Stimulated activated CD8-positive, alpha-beta memory T cell treated with anti-CD3 and anti-CD28 coated beads, Interleukin-7, amount 100 ng/mL, for 24 hours (primary cell): ENCODE data around the gene EDNRB.
"Not testable (repeated sequence)": the region's sequence is repeated elsewhere in the genome, so short reads cannot be mapped to it uniquely, and the experiment has no call there.

Experiments used
- DNase-seq: peaks from one replicate; pipeline ENCODE4 v3.0.0-alpha.2; 2020; ENCODE audit warnings: low read depth

EDNRB gene

DNA sequence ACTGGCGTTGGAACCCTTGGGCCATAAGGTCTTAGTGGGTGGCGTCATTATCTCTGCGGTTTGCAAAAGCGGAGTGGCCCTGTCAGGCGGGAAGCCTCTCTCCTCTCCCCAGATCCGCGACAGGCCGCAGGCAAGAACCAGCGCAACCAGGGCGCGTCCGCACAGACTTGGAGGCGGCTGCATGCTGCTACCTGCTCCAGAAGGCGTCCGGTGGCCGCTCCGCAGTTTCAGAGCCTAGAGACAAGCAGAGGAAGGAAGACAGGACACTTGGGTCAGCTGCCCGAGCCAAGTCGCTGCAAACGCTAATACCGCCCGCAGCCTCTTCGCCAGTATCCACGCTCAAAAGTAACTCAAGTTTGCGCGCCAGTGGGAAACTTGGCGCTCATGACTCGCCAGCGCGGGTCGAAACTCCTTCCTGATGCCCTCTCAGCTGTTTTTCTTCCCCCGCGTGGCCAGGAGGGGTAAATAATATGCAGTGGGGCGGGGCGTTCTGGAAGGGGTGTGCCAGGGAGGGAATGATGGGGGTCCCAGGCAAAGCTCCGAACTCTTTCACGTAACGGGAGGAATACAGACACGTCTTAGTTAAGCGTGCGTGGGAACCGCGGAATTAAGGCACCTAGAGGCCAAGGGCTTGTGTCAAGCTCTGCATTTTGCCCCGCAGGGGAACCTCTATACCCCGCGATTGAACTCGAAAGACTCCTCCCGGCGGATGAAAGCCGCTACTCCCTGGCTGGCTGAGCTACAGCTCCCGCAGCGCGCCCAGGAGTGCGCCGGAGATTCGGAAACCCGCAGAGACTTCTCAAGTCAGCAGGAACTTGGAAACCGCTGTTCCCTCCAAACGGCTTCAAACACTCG, at the start of gene EDNRB:
Gene EDNRB (minus strand): TSS at position 441 of the 855 bp plus-strand sequence. CDS start 258 bp downstream, at position 183.
- DNase-seq = no peak

- no peak for DNase-seq
These were observed 48.0 kb upstream of the EDNRB start for GRCh38 chr13:77966671-77967070.

- DNase-seq = no peak
These were observed 34.1 kb upstream of the EDNRB start for GRCh38 chr13:77952737-77953136.

GRCh38 chr13:77952276-77952675, 33.6 kb upstream of the EDNRB start:
- DNase-seq = no peak

- DNase-seq = no peak
These were observed 27.9 kb upstream of the EDNRB start for GRCh38 chr13:77946522-77946921.

- not testable (repeated sequence) for DNase-seq
These were observed 16.4 kb upstream of the EDNRB start for GRCh38 chr13:77935063-77935462.

DNA sequence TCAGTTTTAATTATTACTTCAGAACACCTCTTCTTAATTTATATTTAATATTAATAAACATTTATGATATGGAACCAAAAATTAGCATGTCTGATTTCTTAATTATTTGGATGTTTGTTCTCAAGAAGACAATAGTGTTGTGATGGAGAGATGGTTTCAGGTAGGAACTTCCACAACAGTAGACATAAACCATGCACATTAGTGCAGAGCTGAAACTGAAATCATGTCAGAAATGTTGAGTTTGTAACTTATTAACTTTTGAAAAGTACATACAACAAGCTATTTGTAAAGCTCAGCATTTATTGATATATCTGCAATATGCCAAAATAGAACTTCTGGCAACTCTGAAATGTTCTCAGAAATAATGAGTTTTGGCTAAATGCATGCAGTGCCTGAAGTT, 11.8 kb upstream of the EDNRB start:
- DNase-seq = no peak

DNA sequence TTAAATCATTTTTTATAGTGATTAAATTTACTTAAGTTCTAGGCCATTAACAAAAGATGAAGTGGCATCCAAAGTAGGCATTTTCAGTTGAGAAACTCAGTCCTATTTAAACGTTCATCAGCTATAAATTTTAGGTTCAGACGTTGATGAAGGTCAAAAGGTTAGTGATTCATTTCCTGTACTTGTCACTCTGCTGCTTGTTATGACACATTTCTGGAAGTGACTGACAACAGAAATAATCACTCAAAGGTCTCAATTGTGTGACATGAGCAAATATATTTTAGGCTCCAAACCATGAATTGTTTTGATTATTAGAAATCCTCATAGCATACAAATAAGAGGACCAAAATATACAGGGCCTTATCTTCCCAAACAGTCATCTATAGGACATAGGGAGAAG, 10.3 kb upstream of the EDNRB start:
- no peak for DNase-seq

DNA sequence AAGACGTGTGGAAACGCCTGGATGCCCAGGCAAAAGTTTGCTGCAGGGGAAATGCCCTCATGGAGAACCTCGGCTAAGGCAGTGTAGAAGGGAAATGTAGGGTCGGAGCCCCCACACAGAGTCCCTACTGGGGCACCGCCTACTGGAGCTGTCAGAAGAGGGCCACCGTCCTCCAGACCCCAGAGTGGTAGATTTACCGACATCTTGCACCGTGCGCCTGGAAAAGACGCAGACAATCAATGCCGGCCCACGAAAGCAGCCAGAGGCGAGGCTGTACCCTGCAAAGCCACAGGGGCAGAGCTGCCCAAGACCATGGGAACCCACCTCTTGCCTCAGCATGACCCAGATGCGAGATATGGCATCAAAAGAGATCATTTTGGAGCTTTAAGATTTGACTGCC, 7.0 kb upstream of the EDNRB start:
- no peak for DNase-seq

GRCh38 chr13:77919921-77920294, 1.3 kb upstream of the EDNRB start:
- DNase-seq = no peak

GRCh38 chr13:77919246-77919920, 752 bp upstream of the EDNRB start:
- DNase-seq = no peak

- no peak for DNase-seq
These were observed 2.1 kb downstream of the EDNRB start for GRCh38 chr13:77916488-77916887.

GRCh38 chr13:77915686-77916085, 2.9 kb downstream of the EDNRB start:
- no peak for DNase-seq

DNA sequence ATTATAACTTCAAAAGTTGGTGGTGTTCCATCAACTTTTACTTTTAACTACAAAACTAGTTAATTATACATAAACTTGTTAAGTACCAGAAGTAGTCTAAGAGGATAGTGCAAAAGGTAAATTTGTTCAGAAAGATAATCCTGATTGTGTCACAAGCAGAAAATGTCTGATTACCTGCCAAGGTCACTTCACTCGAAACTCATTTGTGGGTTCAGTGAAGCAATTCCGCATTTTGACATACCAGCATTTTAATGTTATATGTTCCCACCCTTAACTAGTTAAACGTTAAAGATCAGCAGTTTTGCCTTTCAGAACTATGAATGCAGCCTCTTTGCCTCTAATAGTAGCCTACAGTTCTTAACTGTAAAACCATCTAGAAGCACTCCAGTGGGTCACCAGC, 5.6 kb downstream of the EDNRB start:
- DNase-seq = no peak

GRCh38 chr13:77911751-77912150, 6.9 kb downstream of the EDNRB start:
- DNase-seq = no peak

- no peak for DNase-seq
These were observed 8.8 kb downstream of the EDNRB start for GRCh38 chr13:77909827-77910226.

GRCh38 chr13:77908531-77908930, 10.1 kb downstream of the EDNRB start:
- DNase-seq = no peak

DNA sequence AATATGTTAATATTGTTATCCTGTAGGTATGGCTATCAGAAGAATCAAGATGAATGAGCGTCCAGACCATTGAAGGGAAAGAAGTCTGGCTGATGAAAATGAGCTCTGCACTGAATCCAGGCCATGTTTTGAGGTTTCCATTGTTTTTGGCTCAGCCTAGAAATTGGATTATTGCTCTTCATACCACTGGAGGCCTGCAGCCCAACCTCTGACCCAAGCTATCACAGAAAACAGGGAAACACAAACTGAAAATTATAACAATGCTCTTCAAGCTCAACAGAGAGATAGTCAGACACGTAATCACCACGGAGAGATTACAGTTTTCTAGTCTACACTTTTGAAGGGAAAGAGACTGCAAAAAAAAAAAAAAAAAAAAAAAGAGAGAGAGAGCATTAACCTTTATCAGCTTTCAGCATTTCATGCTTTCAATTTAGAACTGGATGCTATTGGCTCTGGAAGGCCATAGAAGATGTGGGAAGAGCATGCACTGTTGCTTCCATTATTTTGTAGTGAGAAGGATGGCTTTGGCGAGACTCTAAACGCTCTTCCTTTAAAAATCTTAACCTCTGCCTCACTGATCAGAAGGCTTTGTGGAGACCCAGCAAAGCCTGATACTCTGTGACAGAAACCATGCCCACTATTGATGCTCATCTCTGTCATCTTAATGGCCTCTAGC, 10.8 kb downstream of the EDNRB start:
- no peak for DNase-seq

DNA sequence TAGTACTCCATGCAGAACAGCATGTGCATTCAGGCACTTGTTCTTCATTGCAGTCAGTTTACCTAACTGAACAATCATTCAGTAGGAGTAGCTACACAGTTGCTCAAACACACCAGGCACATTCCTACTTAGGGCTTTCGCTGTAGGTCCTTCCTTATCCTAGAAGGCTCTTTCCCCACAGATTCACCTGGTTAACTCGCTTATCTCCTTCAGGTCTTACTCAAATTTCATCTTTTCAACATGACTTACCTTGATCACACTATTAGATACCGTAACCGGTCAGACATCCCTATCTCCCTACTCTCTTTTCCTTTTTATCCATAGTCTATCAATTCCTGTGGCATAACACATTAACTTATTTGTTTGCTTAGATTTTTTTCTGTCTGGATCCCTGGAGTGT, 14.6 kb downstream of the EDNRB start:
- DNase-seq = no peak

GRCh38 chr13:77903435-77903834, 15.2 kb downstream of the EDNRB start:
- no peak for DNase-seq

- no peak for DNase-seq
These were observed 16.2 kb downstream of the EDNRB start for GRCh38 chr13:77902319-77902963.

- no peak for DNase-seq
These were observed 20.5 kb downstream of the EDNRB start for GRCh38 chr13:77898097-77898496.

- DNase-seq = no peak
These were observed 21.7 kb downstream of the EDNRB start for GRCh38 chr13:77896977-77897376.
